HG03095 (cell line): ENCODE results near the gene PRR3.

ENCODE experiments used
- ATAC-seq: cut with Tn5 transposase; IDR thresholded peaks from one replicate; pipeline ENCODE4 v1.9.1; 2021; ENCODE audit warnings: moderate library complexity; ENCODE audit not compliant: unreplicated experiment

The PRR3 gene

GRCh38 chr6:30533460-30534294, 23.4 kb upstream of the PRR3 start:
- ATAC-seq, result no peak

GRCh38 chr6:30537931-30538330, 19.2 kb upstream of the PRR3 start:
- no peak for ATAC-seq

GRCh38 chr6:30541515-30542403, 15.3 kb upstream of the PRR3 start:
- ATAC-seq, result no peak

DNA sequence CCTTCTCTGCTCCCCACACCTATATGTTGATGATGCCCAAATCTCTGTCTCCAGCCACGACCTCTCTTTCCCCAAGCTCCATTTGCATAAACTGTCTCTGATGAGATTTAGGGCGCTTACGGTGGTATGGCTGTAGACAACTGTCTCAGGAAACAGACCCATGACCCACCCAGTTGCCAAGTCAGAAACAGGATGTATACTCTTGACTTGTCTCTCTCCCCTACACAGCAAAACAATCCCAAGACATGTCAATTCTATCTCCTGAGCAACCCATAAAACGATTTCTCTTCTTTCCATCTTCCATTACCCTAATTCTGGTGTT, 14.7 kb upstream of the PRR3 start:
- no peak for ATAC-seq

GRCh38 chr6:30542915-30543314, 14.2 kb upstream of the PRR3 start:
- no peak for ATAC-seq

DNA sequence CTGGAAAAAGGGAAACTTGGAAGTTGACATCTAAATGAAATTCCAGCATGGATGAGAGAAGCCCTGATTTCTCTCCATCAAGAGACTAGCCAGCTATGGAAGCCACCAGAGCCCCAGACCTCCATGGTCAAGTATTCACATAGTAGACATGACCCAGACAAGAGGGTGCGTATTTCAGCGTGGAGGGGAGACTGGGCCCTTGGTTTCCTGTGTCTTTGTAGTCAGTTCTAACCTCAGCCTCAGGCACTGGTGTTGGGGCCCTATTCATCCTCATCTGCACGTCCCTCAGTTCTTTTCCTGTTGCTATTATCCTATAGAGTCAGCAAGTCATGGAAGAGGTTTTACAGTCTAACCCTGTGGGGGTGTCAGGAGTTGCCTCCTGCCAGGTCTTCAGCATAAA, 13.3 kb upstream of the PRR3 start:
- ATAC-seq, result no peak

DNA sequence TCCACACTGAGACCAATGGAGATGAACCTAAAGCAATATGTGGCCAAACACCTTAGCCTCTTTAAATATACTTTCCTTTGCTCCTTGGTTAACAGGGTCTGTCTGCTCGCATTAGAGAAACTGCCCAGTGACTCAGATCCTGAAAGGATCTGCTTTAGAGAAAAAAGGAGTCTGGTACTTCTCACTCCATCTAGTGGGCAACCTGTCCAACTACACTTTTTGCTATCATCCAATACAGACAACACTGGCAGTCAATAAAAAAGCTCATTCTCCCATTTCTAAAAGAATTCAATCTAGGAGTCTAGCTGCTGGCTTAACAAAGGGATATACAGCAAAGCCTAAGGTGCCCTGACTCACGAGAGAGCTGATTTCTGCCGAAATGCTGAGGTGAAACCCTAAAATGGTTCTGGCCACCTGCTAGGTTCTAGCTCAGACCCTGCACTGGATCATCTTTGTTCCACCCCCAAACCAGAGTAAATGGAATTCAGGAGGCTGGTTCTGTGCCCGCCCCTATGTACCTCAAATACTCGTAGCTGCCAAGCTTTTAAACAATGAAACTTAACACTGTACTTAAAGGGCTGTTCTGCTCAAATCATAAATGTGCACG, 12.3 kb upstream of the PRR3 start:
- no peak for ATAC-seq

DNA sequence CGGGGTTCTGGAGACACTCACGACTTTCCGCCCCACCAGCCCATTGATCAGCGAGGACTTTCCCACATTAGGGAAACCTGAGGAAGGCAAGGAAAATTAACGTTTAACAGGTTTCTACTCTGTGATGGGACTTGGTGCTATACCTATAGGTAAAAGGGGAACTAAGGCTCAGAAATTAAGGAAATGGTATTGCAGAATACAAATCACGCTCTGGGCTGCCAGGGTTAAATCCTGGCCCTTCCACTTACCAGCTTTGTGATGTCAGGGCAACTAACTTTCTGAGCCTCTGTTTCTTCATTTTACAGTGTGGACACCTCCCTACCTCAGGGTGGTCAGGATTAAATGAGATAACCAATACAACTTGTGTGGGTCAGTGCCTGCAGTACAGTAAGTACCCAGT, 9.6 kb upstream of the PRR3 start:
- no peak for ATAC-seq

- ATAC-seq, result no peak
Observed at GRCh38 chr6:30548375-30548774, 8.7 kb upstream of the PRR3 start.

GRCh38 chr6:30554404-30554803, 2.7 kb upstream of the PRR3 start:
- no peak for ATAC-seq

DNA sequence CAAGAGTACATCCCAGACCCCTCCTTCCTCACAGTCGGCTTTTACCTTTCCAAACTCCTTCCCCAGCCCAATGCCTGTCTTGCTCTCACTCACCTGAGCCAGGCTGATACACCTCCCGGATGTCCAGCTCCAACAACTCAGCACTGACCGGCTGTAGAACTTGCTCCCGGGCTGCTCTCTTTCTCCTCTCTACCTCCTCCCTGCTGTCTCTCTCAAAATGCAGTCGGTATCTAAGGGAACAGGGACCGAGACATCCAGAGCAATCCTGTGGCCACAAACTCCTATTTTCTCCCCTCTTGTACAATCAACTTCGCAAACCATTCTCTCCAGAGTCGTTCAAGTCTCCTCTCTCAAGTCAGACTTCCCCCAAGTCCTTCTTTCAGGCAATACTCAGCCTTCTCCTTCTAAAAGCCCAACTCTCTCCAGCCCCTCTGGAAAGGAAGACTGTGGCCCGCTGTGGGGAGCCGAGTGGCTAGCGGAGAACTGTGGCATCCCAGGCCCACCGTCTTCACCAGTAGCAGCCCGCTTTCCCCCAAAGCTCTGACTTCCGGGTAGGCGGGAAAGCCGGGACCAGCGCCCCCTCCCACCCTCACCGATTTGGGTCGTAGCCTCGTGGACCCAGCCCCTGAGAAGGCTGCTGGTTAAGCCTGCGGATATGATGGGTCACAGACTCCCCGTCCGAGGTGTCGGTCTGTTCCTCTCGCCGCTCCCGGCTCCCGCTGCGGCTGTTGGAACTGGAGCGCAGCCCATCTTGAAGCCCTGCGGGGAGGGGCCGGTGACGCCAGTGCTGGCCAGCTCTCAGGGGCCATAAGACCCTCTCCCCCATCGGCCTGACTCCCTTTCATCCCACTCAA, 1.9 kb upstream of the PRR3 start:
- no peak for ATAC-seq

DNA sequence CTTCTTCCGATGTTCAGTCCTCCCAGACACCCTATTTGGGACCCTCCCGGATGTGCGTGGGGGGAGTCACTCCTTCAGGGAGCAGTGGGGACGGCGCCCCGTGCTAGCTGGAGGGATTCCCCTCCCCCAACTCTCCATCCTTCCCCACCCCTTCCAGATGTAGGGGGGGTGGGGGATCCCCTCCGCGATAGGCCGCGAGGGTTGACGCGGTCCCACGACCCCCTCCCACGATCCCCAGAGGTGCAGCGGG, 1.4 kb upstream of the PRR3 start:
- no peak for ATAC-seq

DNA sequence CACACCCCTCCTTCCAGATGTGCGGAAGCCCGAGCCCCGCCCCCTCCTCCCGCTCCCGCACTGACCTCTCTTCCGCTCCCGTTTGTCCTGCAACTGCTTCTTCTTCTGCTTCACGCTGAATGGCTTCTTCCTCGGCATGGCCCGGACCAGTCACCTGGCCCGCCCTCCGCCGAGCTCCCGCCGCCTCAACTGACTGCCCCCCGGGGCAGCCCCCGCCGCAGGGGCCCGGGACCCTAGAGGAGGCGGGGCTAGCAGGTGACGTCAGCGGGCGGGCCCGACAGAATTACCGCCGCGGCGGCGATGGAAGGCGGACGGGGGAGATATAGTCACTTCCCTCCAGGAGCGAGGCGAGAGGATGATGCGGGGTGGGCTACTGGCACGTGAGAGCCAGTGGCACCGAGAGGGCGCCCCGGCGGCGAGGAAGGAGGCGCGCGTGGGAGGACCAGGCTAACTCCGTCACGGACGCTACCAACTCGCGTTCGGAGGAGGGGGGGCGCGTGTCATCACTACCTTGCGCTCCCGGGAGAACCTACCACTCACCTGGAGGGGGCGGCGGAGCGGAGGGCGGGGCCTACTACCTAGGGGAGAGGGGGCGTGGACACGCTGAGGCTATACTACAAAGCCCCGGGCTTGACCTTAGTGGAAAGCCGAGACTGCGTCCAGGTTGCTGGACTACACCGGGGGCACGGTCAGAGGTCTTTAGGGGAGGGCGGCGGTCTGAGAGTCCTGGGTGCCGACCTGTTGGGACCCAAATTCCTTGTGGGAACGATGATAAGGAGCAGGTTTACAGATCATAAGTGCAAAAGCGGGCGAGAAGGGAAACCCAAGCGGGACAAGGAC, 809 bp upstream of the PRR3 start, which contains the start of gene GNL1:
TSS of gene GNL1 (minus strand) at position 424 of the 840 bp plus-strand sequence. CDS start at position 138, 286 bp downstream.
- peak; percentile 61 for ATAC-seq

GRCh38 chr6:30557683-30557981, 537 bp downstream of the PRR3 start:
- ATAC-seq, result no peak

DNA sequence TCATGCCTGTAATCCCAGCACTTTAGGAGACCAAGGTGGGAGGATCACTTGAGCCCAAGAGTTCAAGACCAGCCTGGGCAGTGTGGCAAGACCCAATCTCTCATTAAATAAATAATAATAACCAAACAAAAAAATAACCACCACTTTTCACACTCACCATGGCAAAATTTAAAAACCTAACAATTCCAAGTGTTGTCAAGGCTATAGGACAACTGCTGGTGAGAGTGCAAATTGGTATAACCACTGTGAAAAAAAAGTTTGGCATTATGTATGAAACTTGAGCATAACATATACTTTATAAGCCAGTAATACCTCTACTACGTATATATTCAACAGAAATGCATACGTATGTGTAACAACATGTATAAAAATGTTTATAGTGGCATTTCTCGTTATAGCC, 3.8 kb downstream of the PRR3 start:
- no peak for ATAC-seq

- ATAC-seq, result no peak
Observed at GRCh38 chr6:30562470-30563425, 5.7 kb downstream of the PRR3 start.

DNA sequence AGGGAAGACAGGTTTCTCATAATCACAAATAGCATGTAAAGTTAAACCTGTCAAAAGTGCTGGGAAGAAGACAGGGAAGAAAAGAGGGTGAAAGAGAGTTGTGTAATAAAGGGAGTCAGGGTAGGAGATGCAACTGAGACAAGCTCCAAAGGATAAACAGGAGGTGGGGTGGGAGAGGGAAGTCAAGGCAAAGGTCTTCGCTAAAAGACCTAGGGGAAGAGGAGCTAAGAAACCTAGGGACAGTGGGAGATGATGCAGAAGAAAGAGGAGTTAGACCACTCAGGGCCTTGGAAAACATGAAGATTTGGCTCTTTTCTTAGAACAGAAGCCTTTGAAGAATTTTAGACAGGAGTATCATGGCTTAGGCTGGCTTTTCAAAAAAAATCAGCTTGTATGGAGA, 7.0 kb downstream of the PRR3 start:
- ATAC-seq, result no peak

DNA sequence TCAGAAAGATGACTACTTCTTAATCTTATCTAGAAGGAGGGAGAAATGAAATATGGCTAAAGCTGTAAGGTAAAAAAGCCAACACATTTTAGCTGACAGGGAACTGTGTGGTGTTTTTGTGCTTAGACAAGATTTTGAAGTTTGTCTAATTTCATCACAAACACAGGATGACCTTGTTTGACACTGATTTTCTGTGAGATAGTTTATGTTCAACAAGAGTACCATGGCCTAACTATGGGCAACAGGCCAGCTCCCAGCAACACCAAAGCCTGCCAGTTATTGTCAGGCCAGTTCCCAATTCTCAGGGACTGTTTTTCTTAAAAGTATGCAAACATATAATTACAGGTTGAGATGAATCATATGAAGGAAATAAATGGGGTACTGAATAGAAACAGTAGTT, 8.7 kb downstream of the PRR3 start:
- ATAC-seq, result no peak

DNA sequence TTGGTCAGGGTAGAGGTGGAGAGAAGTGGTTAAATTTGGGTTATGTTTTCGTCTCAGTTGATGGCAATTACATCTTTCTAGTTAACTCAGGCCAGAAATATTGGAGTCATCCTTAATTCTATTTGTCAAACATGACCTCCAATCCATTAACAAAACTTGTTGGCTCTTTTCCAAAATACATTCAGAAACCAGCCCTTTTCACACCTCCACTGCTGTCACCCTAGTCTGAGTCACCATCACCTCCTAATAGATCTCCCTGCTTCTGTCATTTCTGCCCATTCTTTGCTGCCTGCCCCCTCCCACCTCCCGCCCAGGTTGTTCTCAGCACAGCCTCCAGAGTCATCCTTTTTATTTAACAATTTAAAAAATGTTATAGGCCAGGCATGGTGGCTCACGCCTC, 11.2 kb downstream of the PRR3 start:
- ATAC-seq, result no peak
